Sigmoid colon (tissue), 7 donors: Measurements from ENCODE around the gene MRPL20. TPM values are rescaled to one million over a fixed set of nuclear protein-coding genes. Genes with fewer than 3 reads are reported as not detected.

ENCODE experiments used
- DNase-seq: peaks from one replicate; pipeline ENCODE4 v3.0.0-alpha.2; 2019
- H3K27ac ChIP-seq, 4 donors: fragments of 200-600 bp; sonication (generic); one replicate each; pipeline ENCODE4 v1.5.1; 2016 to 2019; ENCODE audit warnings: mild to moderate bottlenecking in 1 of 4
- H3K27me3 ChIP-seq, 3 donors: fragments of 200-600 bp; sonication (generic); one replicate each; pipeline ENCODE4 v1.5.1; 2019; ENCODE audit warnings: mild to moderate bottlenecking in 1 of 3
- H3K36me3 ChIP-seq, 4 donors: fragments of 200-600 bp; sonication (generic); one replicate each; pipeline ENCODE4 v1.5.1; 2016 to 2019
- H3K4me1 ChIP-seq, 4 donors: fragments of 200-600 bp; sonication (generic); one replicate each; pipeline ENCODE4 v1.5.1; 2017 to 2019
- H3K4me3 ChIP-seq, 4 donors: fragments of 200-600 bp; sonication (generic); one replicate each; pipeline ENCODE4 v1.5.1; 2017 to 2019; ENCODE audit warnings: mild to moderate bottlenecking in 2 of 4, moderate library complexity in 1 of 4
- H3K9me3 ChIP-seq, 4 donors: fragments of 200-600 bp in 3 of 4; sonication (generic) in 3 of 4; one replicate each; pipeline versions ENCODE4 v1.5.1 to v1.6.1; 2013 to 2019
- EP300 ChIP-seq, 4 donors: sonication (generic); formaldehyde crosslinking; IDR thresholded peaks; one replicate each; pipeline ENCODE4 v1.6.1; 2017; ENCODE audit warnings: antibody characterized with exemption in 4 of 4
- POLR2A ChIP-seq, 2 donors: fragments of 450-650 bp; IDR thresholded peaks; one replicate each; pipeline ENCODE4 v1.6.1; 2016; ENCODE audit warnings: antibody characterized with exemption in 2 of 2, mild to moderate bottlenecking in 2 of 2, moderate library complexity in 2 of 2
- POLR2AphosphoS5 ChIP-seq, 4 donors: sonication (generic); formaldehyde crosslinking; IDR thresholded peaks; one replicate each; pipeline ENCODE4 v1.6.1; 2017; ENCODE audit warnings: antibody characterized with exemption in 4 of 4
- WGBS, 2 donors: extraction: QIAGEN DNeasy Blood & Tissue Kit; methylation state at CpG; one replicate each; pipeline ENCODE4 v1.1.7; 2013; 5-methylcytosine and 5-hydroxymethylcytosine counted together
- intact Hi-C: fragments of 100-400 bp; cut with DNase I; formaldehyde crosslinking; loops from one replicate; pipeline ENCODE4 v1.15.1; 2023
- polyA plus RNA-seq, 3 donors: library from polyadenylated mRNA; stranded (reverse); fragments of 200-250 nt; gene quantifications; one replicate each; pipeline ENCODE4 v1.2.3, GENCODE V29; 2013
- total RNA-seq, 4 donors: library from RNA; depleted of rRNA; stranded (reverse); fragments of >200 nt; gene quantifications; one replicate each; pipeline ENCODE4 v1.1.0, GENCODE V29; 2016
- TF ChIP-seq, protein P1 (sequence below), 4 experiments: fragments of 450-650 bp in 3 of 4; fragments of 200-600 bp in 1 of 4; IDR thresholded peaks; one replicate each; pipeline ENCODE4 v1.5.1; 2016 to 2019; ENCODE audit warnings: antibody characterized with exemption in 4 of 4, mild to moderate bottlenecking in 3 of 4, moderate library complexity in 2 of 4
- donor health status: healthy with polysubstance abuse.
- donor health status: Bipolar disorder and iron deficiency.
- donor health status: healthy.

The MRPL20 gene
- total and polyA plus RNA-seq, 7 donors = 133 to 235 (median 178) TPM

DNA sequence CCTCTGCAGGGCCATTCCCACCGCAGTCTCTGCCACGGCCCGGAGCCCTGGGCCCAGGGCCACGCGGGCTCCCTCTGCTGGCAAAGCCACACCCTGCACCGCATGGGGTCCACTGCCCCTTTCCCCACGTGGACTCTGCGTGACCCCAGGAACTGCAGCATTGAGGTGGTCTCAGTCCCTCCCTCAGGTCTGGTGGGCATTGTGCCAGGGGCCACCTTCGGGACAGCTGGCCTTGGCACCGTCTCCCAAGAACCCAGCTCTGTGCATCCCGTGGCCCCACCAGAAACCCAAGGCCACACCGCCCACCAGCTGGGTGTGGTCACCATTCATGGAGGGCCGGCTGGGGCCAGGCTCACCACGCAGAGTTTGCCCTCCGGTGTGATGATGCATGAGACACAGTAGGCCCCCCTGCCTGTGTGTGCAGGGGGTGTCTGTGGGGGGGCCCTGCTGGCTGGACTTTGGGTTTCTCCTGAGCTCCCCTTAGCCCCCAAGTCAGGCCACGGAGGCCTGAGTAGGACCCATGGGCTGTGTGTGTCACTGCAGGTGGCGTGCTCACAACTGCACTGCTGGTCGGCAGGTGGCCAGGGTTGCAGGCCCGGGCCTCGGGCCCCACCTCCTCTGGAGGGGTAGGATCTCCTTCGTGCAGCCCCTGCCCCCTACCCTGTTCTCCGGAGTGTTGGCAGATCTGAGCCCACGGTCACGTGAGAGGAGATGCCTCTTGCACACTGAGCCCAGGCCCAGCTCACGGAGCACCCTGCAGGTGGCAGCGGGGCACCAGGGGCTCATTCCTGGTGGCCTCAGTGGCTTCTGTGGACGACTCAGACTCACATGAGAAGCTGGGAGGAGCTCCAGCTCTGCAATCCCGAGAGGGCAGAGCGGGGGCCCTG lies 34.2 kb upstream of the MRPL20 start:
- Histone ChIP-seq H3K27ac (peak overlapping the region; percentile 34 to 68 (median 49)), H3K27me3 (no peaks in the 10 kb centered on the region), H3K4me1 (peaks cover 0 to 49% (median 45%) of the 10 kb centered on the region in 4 donors), H3K9me3 (no peaks in the 10 kb centered on the region), H3K36me3 (peaks cover 0 to 10% (median 0%) of the 10 kb centered on the region in 4 donors), H3K4me3 (no peak overlapping the region)
- no peak for DNase-seq
- intact Hi-C loops = loop anchor here (1.0 to 2.0 kb wide), 2 partner anchors 20 to 42 kb away; partner anchors contain the start of genes ANKRD65 and CCNL2
- WGBS, 2 donors = 18 to 40% methylated on average over 29 of the region's 29 CpGs
- TF ChIP-seq POLR2AphosphoS5 (IDR thresholded peaks at IDR 0.05) = peak in 2 of 4 donors; percentile 2 to 42
- no peak for TF ChIP-seq EP300 (IDR thresholded peaks at IDR 0.05)
- TF ChIP-seq, protein P1, sequence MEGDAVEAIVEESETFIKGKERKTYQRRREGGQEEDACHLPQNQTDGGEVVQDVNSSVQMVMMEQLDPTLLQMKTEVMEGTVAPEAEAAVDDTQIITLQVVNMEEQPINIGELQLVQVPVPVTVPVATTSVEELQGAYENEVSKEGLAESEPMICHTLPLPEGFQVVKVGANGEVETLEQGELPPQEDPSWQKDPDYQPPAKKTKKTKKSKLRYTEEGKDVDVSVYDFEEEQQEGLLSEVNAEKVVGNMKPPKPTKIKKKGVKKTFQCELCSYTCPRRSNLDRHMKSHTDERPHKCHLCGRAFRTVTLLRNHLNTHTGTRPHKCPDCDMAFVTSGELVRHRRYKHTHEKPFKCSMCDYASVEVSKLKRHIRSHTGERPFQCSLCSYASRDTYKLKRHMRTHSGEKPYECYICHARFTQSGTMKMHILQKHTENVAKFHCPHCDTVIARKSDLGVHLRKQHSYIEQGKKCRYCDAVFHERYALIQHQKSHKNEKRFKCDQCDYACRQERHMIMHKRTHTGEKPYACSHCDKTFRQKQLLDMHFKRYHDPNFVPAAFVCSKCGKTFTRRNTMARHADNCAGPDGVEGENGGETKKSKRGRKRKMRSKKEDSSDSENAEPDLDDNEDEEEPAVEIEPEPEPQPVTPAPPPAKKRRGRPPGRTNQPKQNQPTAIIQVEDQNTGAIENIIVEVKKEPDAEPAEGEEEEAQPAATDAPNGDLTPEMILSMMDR (IDR thresholded peaks at IDR 0.05) = peak; percentile 88 to 98 (median 96)

DNA sequence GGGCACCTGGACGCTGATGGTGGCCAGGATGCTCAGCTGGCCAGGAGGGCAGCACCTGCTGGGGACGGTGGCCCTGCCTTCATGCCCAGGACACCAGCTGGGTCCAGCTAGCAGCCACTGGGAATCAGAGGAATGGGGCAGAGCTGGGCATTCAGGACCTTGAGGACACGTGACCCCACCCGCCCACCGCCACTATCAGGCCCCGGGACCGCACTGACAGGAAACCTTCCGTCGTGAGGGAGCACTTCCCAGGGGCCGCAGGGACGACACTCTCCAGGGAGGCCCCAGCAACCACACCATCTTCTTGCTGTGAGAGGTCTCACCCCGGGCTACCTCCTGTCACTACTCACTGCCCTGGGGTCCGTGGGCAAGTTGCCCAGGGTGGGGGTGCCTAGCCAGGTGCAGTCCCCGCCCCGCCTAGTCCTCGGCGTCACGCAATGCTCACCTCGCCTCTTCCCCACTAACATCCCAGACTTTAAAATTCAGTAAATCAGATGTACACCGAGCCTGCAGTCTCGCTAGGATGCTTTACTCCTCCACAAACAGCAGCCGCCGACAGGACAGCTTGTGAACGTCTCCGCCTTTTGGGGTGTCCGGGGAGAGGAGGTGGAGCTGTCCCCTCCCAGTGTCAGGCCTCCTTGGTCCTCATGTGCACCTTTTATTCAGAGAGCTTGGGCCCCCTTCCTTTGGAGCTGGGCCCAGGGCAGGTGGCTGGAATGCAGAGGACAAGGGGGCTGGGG lies 33.3 kb upstream of the MRPL20 start:
- 67 to 80% methylated on average over 26 of the region's 26 CpGs for WGBS, 2 donors
- Histone ChIP-seq H3K9me3 (no peaks in the 10 kb centered on the region), H3K4me3 (no peak overlapping the region), H3K36me3 (peaks cover 0 to 10% (median 0%) of the 10 kb centered on the region in 4 donors), H3K4me1 (peaks cover 0 to 55% (median 51%) of the 10 kb centered on the region in 4 donors), H3K27me3 (no peaks in the 10 kb centered on the region), H3K27ac (peak overlapping the region; percentile 34 to 68 (median 49))
- no peak for DNase-seq
- TF ChIP-seq, protein P1 (IDR thresholded peaks at IDR 0.05) = no peak
- TF ChIP-seq EP300 (IDR thresholded peaks at IDR 0.05) (no peak), POLR2A (IDR thresholded peaks at IDR 0.05) (no peak), POLR2AphosphoS5 (IDR thresholded peaks at IDR 0.05) (no peak)
- intact Hi-C loops = loop anchor here (1.0 to 2.0 kb wide), 2 partner anchors 20 to 41 kb away; partner anchors contain the start of genes ANKRD65 and CCNL2

DNA sequence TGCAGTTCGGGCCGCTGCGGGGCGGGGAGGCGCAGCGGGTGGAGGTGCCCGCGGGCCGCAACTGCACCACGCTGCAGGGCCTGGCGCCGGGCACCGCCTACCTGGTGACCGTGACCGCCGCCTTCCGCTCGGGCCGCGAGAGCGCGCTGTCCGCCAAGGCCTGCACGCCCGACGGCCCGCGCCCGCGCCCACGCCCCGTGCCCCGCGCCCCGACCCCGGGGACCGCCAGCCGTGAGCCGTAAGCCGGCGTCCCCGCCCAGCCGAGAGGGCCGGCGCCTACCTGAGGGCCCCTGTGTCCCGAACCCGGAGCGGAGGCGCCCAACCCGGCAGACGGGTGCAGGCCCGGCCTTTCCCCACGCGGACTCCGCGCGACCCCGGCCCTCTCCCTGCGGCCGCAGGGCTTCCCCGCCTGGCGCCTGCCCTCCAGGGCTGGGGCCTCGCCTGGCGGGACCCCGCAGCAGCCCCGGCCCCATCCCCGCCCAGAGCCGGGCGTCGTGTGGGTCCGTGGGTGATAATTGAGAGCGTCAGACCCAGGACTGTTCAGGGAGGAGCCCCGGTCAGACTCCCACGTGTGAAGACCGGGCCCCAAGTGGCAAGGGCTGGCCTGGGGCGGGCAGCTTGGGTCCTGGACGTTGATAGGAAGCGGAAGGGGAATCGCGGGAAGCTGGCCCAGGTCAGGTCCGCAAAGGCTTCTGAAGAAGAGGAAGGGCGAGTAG lies 32.6 kb upstream of the MRPL20 start:
- no peaks in the 10 kb centered on the region for H3K27me3 ChIP-seq
- 90 to 93% methylated on average over 82 of the region's 82 CpGs for WGBS, 2 donors
- peaks cover 0 to 62% (median 58%) of the 10 kb centered on the region in 4 donors for H3K4me1 ChIP-seq
- intact Hi-C loops = loop anchor here (2.0 kb wide), 1 partner anchor 19 kb away; the partner anchor contains the start of gene ANKRD65
- peaks cover 0 to 10% (median 0%) of the 10 kb centered on the region in 4 donors for H3K36me3 ChIP-seq
- H3K27ac ChIP-seq = peak overlapping the region in 3 of 4 donors; percentile 39 to 68 (median 59)
- no peak overlapping the region for H3K4me3 ChIP-seq
- H3K9me3 ChIP-seq = no peaks in the 10 kb centered on the region
- TF ChIP-seq, protein P1 (IDR thresholded peaks at IDR 0.05) = no peak
- no peak for TF ChIP-seq EP300 (IDR thresholded peaks at IDR 0.05)
- no peak for TF ChIP-seq POLR2AphosphoS5 (IDR thresholded peaks at IDR 0.05)
- TF ChIP-seq POLR2A (IDR thresholded peaks at IDR 0.05) = no peak
- DNase-seq = no peak
